Panc1 (cell line): ENCODE results near the gene AIG1. TPM values are rescaled to one million over a fixed set of nuclear protein-coding genes. Genes with fewer than 3 reads are reported as not detected.

Experiments used
- ATAC-seq: fragments of 200-7000 bp; cut with Tn5 transposase; 2 replicates; pipeline ENCODE4 v1.9.1; 2020; ENCODE audit warnings: mild to moderate bottlenecking, moderate library complexity
- BruUV-seq: library from RNA; stranded (reverse); fragments of 400-500 nt; replicated peaks from 2 replicates; lab custom pipeline; 2021; lab: Mats Ljungman, UMichigan
- CTCF ChIA-PET: fragments of 300-600 bp; sonication (Branson Sonifier 250); formaldehyde crosslinking; loops from one replicate; lab custom pipeline; 2022; ENCODE audit warnings: antibody characterized with exemption; lab: Charles Lee
- POLR2A ChIA-PET: fragments of 300-600 bp; sonication (Branson Sonifier 250); formaldehyde crosslinking; loops from one replicate; lab custom pipeline; 2022; ENCODE audit warnings: antibody characterized with exemption; lab: Charles Lee
- DNase-seq: peaks from one replicate; pipeline ENCODE4 v3.0.0-alpha.2; 2010; ENCODE audit warnings: low read depth, low spot score
- H3K27ac ChIP-seq: 2 replicates; pipeline ENCODE4 v1.5.1; 2011; ENCODE audit warnings: mild to moderate bottlenecking, low read length, inconsistent platforms
- H3K27me3 ChIP-seq: fragments of 200-500 bp; sonication (Bioruptor generic); 2 replicates; pipeline ENCODE4 v1.6.0; 2014; ENCODE audit warnings: low read length, inconsistent platforms; ENCODE audit not compliant: control insufficient read depth, insufficient read depth
- H3K36me3 ChIP-seq: fragments of 200-500 bp; sonication (Bioruptor generic); 2 replicates; pipeline ENCODE4 v1.5.1; 2014; ENCODE audit warnings: inconsistent platforms, mild to moderate bottlenecking, low read length, moderate library complexity; ENCODE audit not compliant: control insufficient read depth, insufficient read depth
- H3K4me1 ChIP-seq: 2 replicates; pipeline ENCODE4 v1.5.1; 2011; ENCODE audit warnings: inconsistent platforms, mild to moderate bottlenecking, low read length, moderate library complexity; ENCODE audit not compliant: control insufficient read depth, insufficient read depth
- H3K4me3 ChIP-seq, 2 experiments: 2 replicates each; pipeline ENCODE4 v1.5.1; 2011 to 2012; ENCODE audit warnings: low read depth in 2 of 2, low read length in 2 of 2, mild to moderate bottlenecking in 2 of 2, inconsistent platforms in 1 of 2, moderate library complexity in 1 of 2
- H3K9me3 ChIP-seq: fragments of 200-500 bp; sonication (Bioruptor generic); 2 replicates; pipeline ENCODE4 v1.5.1; 2014; ENCODE audit warnings: low read depth, mild to moderate bottlenecking, inconsistent platforms, low read length, moderate library complexity; ENCODE audit not compliant: control insufficient read depth, insufficient read depth
- POLR2AphosphoS5 ChIP-seq: IDR thresholded peaks from 2 replicates; pipeline ENCODE4 v1.6.1; 2012; ENCODE audit warnings: mild to moderate bottlenecking, low read depth, low read length, moderate library complexity
- SIN3A ChIP-seq: IDR thresholded peaks from 2 replicates; pipeline ENCODE4 v1.6.1; 2012; ENCODE audit warnings: low read depth, mild to moderate bottlenecking, low read length, moderate library complexity, borderline replicate concordance; ENCODE audit not compliant: insufficient read depth
- TCF7L2 ChIP-seq: IDR thresholded peaks from 2 replicates; pipeline ENCODE4 v1.6.1; 2011; ENCODE audit warnings: mild to moderate bottlenecking, low read depth, low read length, inconsistent platforms
- in situ Hi-C: cut with HindIII; loops from 2 replicates; pipeline ENCODE4 v1.10.0; 2016; ENCODE audit warnings: low sequenced_read_pairs, low pct_unique_long_range_greater_than_20kb
- intact Hi-C: fragments of 100-400 bp; cut with micrococcal nuclease; formaldehyde crosslinking; loops from one replicate; pipeline ENCODE4 v1.10.0; 2022; ENCODE audit not compliant: unreplicated experiment
- total RNA-seq: library from RNA; stranded (reverse); gene quantifications from one replicate; pipeline ENCODE4 v1.2.1, GENCODE V29; 2021; ENCODE audit not compliant: unreplicated experiment
- TF ChIP-seq, protein P1 (sequence below), 2 experiments: IDR thresholded peaks; 2 replicates each; pipeline ENCODE4 v1.6.1; 2011 to 2012; ENCODE audit warnings: low read depth in 2 of 2, control low read depth in 1 of 2, low read length in 1 of 2, mild to moderate bottlenecking in 1 of 2, moderate library complexity in 1 of 2; ENCODE audit not compliant: insufficient read depth in 1 of 2
- TF ChIP-seq, protein P2 (sequence below): fragments of 450-650 bp; IDR thresholded peaks from 2 replicates; pipeline ENCODE4 v1.5.1; 2017; ENCODE audit warnings: mild to moderate bottlenecking

The AIG1 gene
- total RNA-seq, 1 experiment from 2014 or later = 23.9 TPM

- H3K27me3 ChIP-seq = no peaks in the 10 kb centered on the region
- H3K4me3 ChIP-seq = no peak overlapping the region
- H3K9me3 ChIP-seq = no peaks in the 10 kb centered on the region
- ATAC-seq (no peak), DNase-seq (no peak)
- POLR2A ChIA-PET = no interaction called here
- no peaks in the 10 kb centered on the region for H3K36me3 ChIP-seq
- TF ChIP-seq POLR2AphosphoS5 = no peak
- TF ChIP-seq, protein P1, sequence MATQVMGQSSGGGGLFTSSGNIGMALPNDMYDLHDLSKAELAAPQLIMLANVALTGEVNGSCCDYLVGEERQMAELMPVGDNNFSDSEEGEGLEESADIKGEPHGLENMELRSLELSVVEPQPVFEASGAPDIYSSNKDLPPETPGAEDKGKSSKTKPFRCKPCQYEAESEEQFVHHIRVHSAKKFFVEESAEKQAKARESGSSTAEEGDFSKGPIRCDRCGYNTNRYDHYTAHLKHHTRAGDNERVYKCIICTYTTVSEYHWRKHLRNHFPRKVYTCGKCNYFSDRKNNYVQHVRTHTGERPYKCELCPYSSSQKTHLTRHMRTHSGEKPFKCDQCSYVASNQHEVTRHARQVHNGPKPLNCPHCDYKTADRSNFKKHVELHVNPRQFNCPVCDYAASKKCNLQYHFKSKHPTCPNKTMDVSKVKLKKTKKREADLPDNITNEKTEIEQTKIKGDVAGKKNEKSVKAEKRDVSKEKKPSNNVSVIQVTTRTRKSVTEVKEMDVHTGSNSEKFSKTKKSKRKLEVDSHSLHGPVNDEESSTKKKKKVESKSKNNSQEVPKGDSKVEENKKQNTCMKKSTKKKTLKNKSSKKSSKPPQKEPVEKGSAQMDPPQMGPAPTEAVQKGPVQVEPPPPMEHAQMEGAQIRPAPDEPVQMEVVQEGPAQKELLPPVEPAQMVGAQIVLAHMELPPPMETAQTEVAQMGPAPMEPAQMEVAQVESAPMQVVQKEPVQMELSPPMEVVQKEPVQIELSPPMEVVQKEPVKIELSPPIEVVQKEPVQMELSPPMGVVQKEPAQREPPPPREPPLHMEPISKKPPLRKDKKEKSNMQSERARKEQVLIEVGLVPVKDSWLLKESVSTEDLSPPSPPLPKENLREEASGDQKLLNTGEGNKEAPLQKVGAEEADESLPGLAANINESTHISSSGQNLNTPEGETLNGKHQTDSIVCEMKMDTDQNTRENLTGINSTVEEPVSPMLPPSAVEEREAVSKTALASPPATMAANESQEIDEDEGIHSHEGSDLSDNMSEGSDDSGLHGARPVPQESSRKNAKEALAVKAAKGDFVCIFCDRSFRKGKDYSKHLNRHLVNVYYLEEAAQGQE (IDR thresholded peaks at IDR 0.05; ENCODE audit: insufficient read depth in 1 of 2, low read depth in 2 of 2, low read length in 1 of 2) = no peak
- TF ChIP-seq SIN3A = no peak
- no peak for TF ChIP-seq TCF7L2
- TF ChIP-seq, protein P2, sequence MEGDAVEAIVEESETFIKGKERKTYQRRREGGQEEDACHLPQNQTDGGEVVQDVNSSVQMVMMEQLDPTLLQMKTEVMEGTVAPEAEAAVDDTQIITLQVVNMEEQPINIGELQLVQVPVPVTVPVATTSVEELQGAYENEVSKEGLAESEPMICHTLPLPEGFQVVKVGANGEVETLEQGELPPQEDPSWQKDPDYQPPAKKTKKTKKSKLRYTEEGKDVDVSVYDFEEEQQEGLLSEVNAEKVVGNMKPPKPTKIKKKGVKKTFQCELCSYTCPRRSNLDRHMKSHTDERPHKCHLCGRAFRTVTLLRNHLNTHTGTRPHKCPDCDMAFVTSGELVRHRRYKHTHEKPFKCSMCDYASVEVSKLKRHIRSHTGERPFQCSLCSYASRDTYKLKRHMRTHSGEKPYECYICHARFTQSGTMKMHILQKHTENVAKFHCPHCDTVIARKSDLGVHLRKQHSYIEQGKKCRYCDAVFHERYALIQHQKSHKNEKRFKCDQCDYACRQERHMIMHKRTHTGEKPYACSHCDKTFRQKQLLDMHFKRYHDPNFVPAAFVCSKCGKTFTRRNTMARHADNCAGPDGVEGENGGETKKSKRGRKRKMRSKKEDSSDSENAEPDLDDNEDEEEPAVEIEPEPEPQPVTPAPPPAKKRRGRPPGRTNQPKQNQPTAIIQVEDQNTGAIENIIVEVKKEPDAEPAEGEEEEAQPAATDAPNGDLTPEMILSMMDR = no peak
- in situ Hi-C loops (no loop called here), intact Hi-C loops (no loop called here)
- H3K4me1 ChIP-seq = no peaks in the 10 kb centered on the region
- BruUV-seq = no TSS peak
- no peak overlapping the region for H3K27ac ChIP-seq
- CTCF ChIA-PET = no interaction called here
Observed at GRCh38 chr6:143188292-143188691, 127.6 kb downstream of the AIG1 start.

DNA sequence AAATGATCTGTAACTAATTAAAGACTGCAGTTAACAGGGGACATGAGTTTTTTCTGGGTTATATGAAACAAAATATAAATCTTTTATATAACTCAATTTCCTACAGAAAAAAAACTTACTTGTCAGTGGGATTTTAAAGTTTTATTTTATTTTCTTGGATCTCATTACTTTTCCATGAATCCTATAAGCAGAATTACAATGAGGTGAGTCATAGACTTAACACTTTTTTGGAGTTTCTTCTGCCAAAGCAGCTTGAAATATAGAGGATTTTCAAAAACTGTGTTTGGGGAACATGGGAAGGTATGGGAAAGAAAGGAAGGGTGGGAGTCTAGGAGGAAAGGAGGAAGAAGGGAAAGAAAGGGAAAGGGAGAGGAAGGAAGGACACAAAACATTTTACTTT lies 130.7 kb downstream of the AIG1 start:
- Histone ChIP-seq H3K36me3 (no peaks in the 10 kb centered on the region), H3K4me3 (no peak overlapping the region), H3K4me1 (no peaks in the 10 kb centered on the region), H3K27me3 (no peaks in the 10 kb centered on the region), H3K9me3 (no peaks in the 10 kb centered on the region), H3K27ac (no peak overlapping the region)
- TF ChIP-seq, protein P1 (IDR thresholded peaks at IDR 0.05; ENCODE audit: insufficient read depth in 1 of 2, low read depth in 2 of 2, low read length in 1 of 2) = no peak
- TF ChIP-seq POLR2AphosphoS5 = no peak
- no peak for TF ChIP-seq SIN3A
- TF ChIP-seq, protein P2 = no peak
- no peak for TF ChIP-seq TCF7L2
- ChIA-PET POLR2A (no interaction called here), CTCF (no interaction called here)
- ATAC-seq = no peak
- intact Hi-C loops (no loop called here), in situ Hi-C loops (no loop called here)
- DNase-seq = no peak
- no TSS peak for BruUV-seq
